Esophagus muscularis mucosa (tissue), 4 donors: ENCODE measurements around the gene COPG2. TPM values are rescaled to one million over a fixed set of nuclear protein-coding genes. Genes with fewer than 3 reads are reported as not detected.

ENCODE experiments used
- DNase-seq: peaks from one replicate; pipeline ENCODE4 v3.0.0-alpha.2; 2017; ENCODE audit errors: extremely low spot score
- H3K27ac ChIP-seq, 4 donors: fragments of 200-600 bp; sonication (generic); replicated peaks in 1 of 4; 1 replicate in 3 of 4; 2 replicates in 1 of 4; pipeline ENCODE4 v1.5.1; 2016 to 2019; ENCODE audit warnings: mild to moderate bottlenecking in 1 of 4
- H3K27me3 ChIP-seq, 4 donors: fragments of 200-600 bp; sonication (generic); one replicate each; pipeline versions ENCODE4 v1.5.1 to v1.6.0; 2016 to 2019
- H3K36me3 ChIP-seq, 4 donors: fragments of 200-600 bp; sonication (generic); one replicate each; pipeline ENCODE4 v1.5.1; 2016 to 2019
- H3K4me1 ChIP-seq, 4 donors: fragments of 200-600 bp; sonication (generic); one replicate each; pipeline ENCODE4 v1.5.1; 2016 to 2019
- H3K4me3 ChIP-seq, 4 donors: fragments of 200-600 bp; sonication (generic); 1 replicate in 2 of 4; 2 replicates in 2 of 4; pipeline ENCODE4 v1.5.1; 2016 to 2019; ENCODE audit warnings: mild to moderate bottlenecking in 4 of 4, moderate library complexity in 1 of 4
- H3K9me3 ChIP-seq, 4 donors: fragments of 200-600 bp; sonication (generic); 1 replicate in 3 of 4; 2 replicates in 1 of 4; pipeline ENCODE4 v1.5.1; 2016 to 2019
- CTCF ChIP-seq, 3 experiments: fragments of 200-600 bp in 2 of 3; fragments of 450-650 bp in 1 of 3; sonication (generic) in 2 of 3; IDR thresholded peaks; one replicate each; pipeline ENCODE4 v1.5.1; 2017 to 2019; ENCODE audit warnings: antibody characterized with exemption in 3 of 3, mild to moderate bottlenecking in 2 of 3, moderate library complexity in 1 of 3
- EP300 ChIP-seq: sonication (generic); formaldehyde crosslinking; IDR thresholded peaks from one replicate; pipeline ENCODE4 v1.6.1; 2017; ENCODE audit warnings: antibody characterized with exemption
- POLR2A ChIP-seq: fragments of 450-650 bp; IDR thresholded peaks from one replicate; pipeline ENCODE4 v1.6.1; 2017; ENCODE audit warnings: antibody characterized with exemption, moderate library complexity, mild to moderate bottlenecking, low read depth
- POLR2AphosphoS5 ChIP-seq, 2 donors: sonication (generic); formaldehyde crosslinking; IDR thresholded peaks; one replicate each; pipeline ENCODE4 v1.6.1; 2017; ENCODE audit warnings: antibody characterized with exemption in 2 of 2
- WGBS: methylation state at CpG from one replicate; pipeline ENCODE4 v1.1.5; 2018; 5-methylcytosine and 5-hydroxymethylcytosine counted together
- intact Hi-C: fragments of 100-400 bp; cut with DNase I; formaldehyde crosslinking; loops from one replicate; pipeline ENCODE4 v1.15.1; 2023
- total RNA-seq, 4 donors: library from RNA; depleted of rRNA; stranded (reverse); fragments of >200 nt; gene quantifications; one replicate each; pipeline versions ENCODE4 v1.1.0 to v1.2.1, GENCODE V29; 2016

COPG2 gene
- total RNA-seq, 4 donors from 2014 or later: 9.6 to 11.9 (median 10.7) TPM

- intact Hi-C loops: no loop called here
- H3K27me3 ChIP-seq: no peaks in the 10 kb centered on the region
- peak; percentile 42 for DNase-seq
- no peak overlapping the region for H3K4me3 ChIP-seq
- H3K4me1 ChIP-seq: peaks cover 0 to 11% (median 8%) of the 10 kb centered on the region in 4 donors
- no peaks in the 10 kb centered on the region for H3K9me3 ChIP-seq
- no peak overlapping the region for H3K27ac ChIP-seq
- TF ChIP-seq CTCF (IDR thresholded peaks at IDR 0.05) (no peak), POLR2A (no peak)
- no peaks in the 10 kb centered on the region for H3K36me3 ChIP-seq
Measured at GRCh38 chr7:130673066-130673465, 4.5 kb upstream of the COPG2 start.

GRCh38 chr7:130672146-130672545 lies 3.6 kb upstream of the COPG2 start:
- TF ChIP-seq POLR2A: no peak
- no peak for TF ChIP-seq CTCF (IDR thresholded peaks at IDR 0.05)
- TF ChIP-seq EP300: no peak
- TF ChIP-seq POLR2AphosphoS5 (IDR thresholded peaks at IDR 0.05): no peak
- intact Hi-C loops: no loop called here
- H3K4me1 ChIP-seq: peaks cover 0 to 18% (median 13%) of the 10 kb centered on the region in 4 donors
- DNase-seq: no peak
- 84% methylated on average over 4 of the region's 4 CpGs for WGBS
- H3K36me3 ChIP-seq: no peaks in the 10 kb centered on the region
- no peaks in the 10 kb centered on the region for H3K9me3 ChIP-seq
- H3K27me3 ChIP-seq: no peaks in the 10 kb centered on the region
- H3K4me3 ChIP-seq: no peak overlapping the region
- no peak overlapping the region for H3K27ac ChIP-seq

- Histone ChIP-seq H3K4me3 (peak overlapping the region; percentile 66 to 93 (median 82)), H3K9me3 (no peaks in the 10 kb centered on the region), H3K27me3 (no peaks in the 10 kb centered on the region), H3K36me3 (peaks cover 0 to 12% (median 0%) of the 10 kb centered on the region in 4 donors), H3K4me1 (peaks cover 0 to 18% (median 13%) of the 10 kb centered on the region in 4 donors), H3K27ac (peak overlapping the region; percentile 80 to 86 (median 84))
- WGBS: 16% methylated on average over 8 of the region's 12 CpGs
- TF ChIP-seq POLR2A (no peak), CTCF (IDR thresholded peaks at IDR 0.05) (no peak), POLR2AphosphoS5 (IDR thresholded peaks at IDR 0.05) (no peak), EP300 (no peak)
- DNase-seq: peak; percentile 91
- intact Hi-C loops: loop anchor here (10.0 kb wide), 1 partner anchor 594 kb away; the partner anchor contains the start of gene KLHDC10
Measured at GRCh38 chr7:130669085-130669700, 645 bp upstream of the COPG2 start.

GRCh38 chr7:130667593-130668257 lies 823 bp downstream of the COPG2 start:
- peak; percentile 39 for DNase-seq

More at GRCh38 chr7:130667593-130668257, 823 bp downstream of the COPG2 start:
- Histone ChIP-seq H3K27ac (peak overlapping the region; percentile 80 to 86 (median 84)), H3K36me3 (peaks cover 0 to 20% (median 0%) of the 10 kb centered on the region in 4 donors), H3K9me3 (no peaks in the 10 kb centered on the region), H3K4me1 (peaks cover 0 to 18% (median 13%) of the 10 kb centered on the region in 4 donors), H3K27me3 (no peaks in the 10 kb centered on the region), H3K4me3 (peak overlapping the region; percentile 66 to 93 (median 82))
- 18% methylated on average over 8 of the region's 19 CpGs for WGBS
- intact Hi-C loops: loop anchor here (10.0 kb wide), 1 partner anchor 593 kb away; the partner anchor contains the start of gene KLHDC10
- TF ChIP-seq CTCF (IDR thresholded peaks at IDR 0.05): no peak
- no peak for TF ChIP-seq EP300
- no peak for TF ChIP-seq POLR2A
- TF ChIP-seq POLR2AphosphoS5 (IDR thresholded peaks at IDR 0.05): no peak
